ENCODE measurements around the gene FGGY.

The FGGY gene

GRCh38 chr1:59415881-59416280 is 119.0 kb downstream of the FGGY start:
- no peak for DNase-seq (ENCODE audit: low read depth)
- no peak overlapping the region for H3K4me3 ChIP-seq (replicated peaks; ENCODE audit: low read depth, low read length)
- TF ChIP-seq CTCF (IDR thresholded peaks at IDR 0.05; ENCODE audit: low read length, missing control alignments) = no peak

GRCh38 chr1:59417406-59417805 is 120.5 kb downstream of the FGGY start:
- no peak for TF ChIP-seq CTCF (IDR thresholded peaks at IDR 0.05; ENCODE audit: low read length, missing control alignments)
- no peak for DNase-seq (ENCODE audit: low read depth)

GRCh38 chr1:59418363-59419144 is 121.7 kb downstream of the FGGY start:
- H3K4me3 ChIP-seq (replicated peaks; ENCODE audit: low read depth, low read length) = no peak overlapping the region
- no peak for TF ChIP-seq CTCF (IDR thresholded peaks at IDR 0.05; ENCODE audit: low read length, missing control alignments)
- no peak for DNase-seq (ENCODE audit: low read depth)

More at GRCh38 chr1:59417406-59417805, 120.5 kb downstream of the FGGY start:
- H3K4me3 ChIP-seq (replicated peaks; ENCODE audit: low read depth, low read length) = no peak overlapping the region

- H3K4me3 ChIP-seq (replicated peaks; ENCODE audit: low read depth, low read length) = no peak overlapping the region
- no peak for TF ChIP-seq CTCF (IDR thresholded peaks at IDR 0.05; ENCODE audit: low read length, missing control alignments)
- DNase-seq (ENCODE audit: low read depth) = no peak
Measured at GRCh38 chr1:59419361-59420140, 122.7 kb downstream of the FGGY start.

GRCh38 chr1:59421232-59421920 is 124.5 kb downstream of the FGGY start:
- DNase-seq (ENCODE audit: low read depth) = no peak
- H3K4me3 ChIP-seq (replicated peaks; ENCODE audit: low read depth, low read length) = no peak overlapping the region
- TF ChIP-seq CTCF (IDR thresholded peaks at IDR 0.05; ENCODE audit: low read length, missing control alignments) = no peak

- TF ChIP-seq CTCF (IDR thresholded peaks at IDR 0.05; ENCODE audit: low read length, missing control alignments) = no peak
- peak; percentile 84 for DNase-seq (ENCODE audit: low read depth)
- no peak overlapping the region for H3K4me3 ChIP-seq (replicated peaks; ENCODE audit: low read depth, low read length)
Measured at GRCh38 chr1:59422921-59423575, 126.2 kb downstream of the FGGY start.
